H9 (cell line): ENCODE results near the gene RORC. TPM values are rescaled to one million over a fixed set of nuclear protein-coding genes. Genes with fewer than 3 reads are reported as not detected.

Experiments used
- DNase-seq: peaks from one replicate; pipeline ENCODE4 v3.0.0-alpha.2; 2017
- H2AFZ ChIP-seq: one replicate; pipeline ENCODE4 v1.6.1; 2013; ENCODE audit warnings: mild to moderate bottlenecking, low read length, control low read depth, moderate library complexity
- H2AK5ac ChIP-seq: 2 replicates; pipeline ENCODE4 v1.6.1; 2013; ENCODE audit warnings: low read length, control low read depth, mixed read lengths; ENCODE audit not compliant: insufficient read length
- H2BK120ac ChIP-seq: one replicate; pipeline ENCODE4 v1.6.1; 2013; ENCODE audit warnings: low read depth, mild to moderate bottlenecking, low read length, control low read depth, inconsistent platforms; ENCODE audit not compliant: poor library complexity, severe bottlenecking
- H2BK12ac ChIP-seq: 2 replicates; pipeline ENCODE4 v1.6.1; 2013; ENCODE audit warnings: low read length, control low read depth, mixed read lengths, low read depth; ENCODE audit not compliant: insufficient read length
- H2BK15ac ChIP-seq: 2 replicates; pipeline ENCODE4 v1.6.1; 2013; ENCODE audit warnings: low read depth, low read length, control low read depth
- H2BK20ac ChIP-seq: one replicate; pipeline ENCODE4 v1.6.1; 2013; ENCODE audit warnings: low read depth, mild to moderate bottlenecking, low read length, control low read depth, inconsistent platforms; ENCODE audit not compliant: poor library complexity, severe bottlenecking
- H2BK5ac ChIP-seq: 2 replicates; pipeline ENCODE4 v1.6.1; 2013; ENCODE audit warnings: low read length, control low read depth, mixed read lengths; ENCODE audit not compliant: insufficient read length
- H3K14ac ChIP-seq: 2 replicates; pipeline ENCODE4 v1.6.1; 2013; ENCODE audit warnings: low read length, control low read depth; ENCODE audit not compliant: insufficient read depth
- H3K18ac ChIP-seq: 2 replicates; pipeline ENCODE4 v1.6.1; 2013; ENCODE audit warnings: low read depth, mild to moderate bottlenecking, mixed read lengths, low read length, control low read depth; ENCODE audit not compliant: insufficient read length
- H3K23ac ChIP-seq: 2 replicates; pipeline ENCODE4 v1.6.1; 2013; ENCODE audit warnings: low read length, control low read depth, mixed read lengths, low read depth; ENCODE audit not compliant: insufficient read length
- H3K23me2 ChIP-seq: 2 replicates; pipeline ENCODE4 v1.6.1; 2013; ENCODE audit warnings: low read depth, mild to moderate bottlenecking, mixed read lengths, low read length, control low read depth; ENCODE audit not compliant: insufficient read length, poor library complexity, severe bottlenecking
- H3K27ac ChIP-seq: 2 replicates; pipeline ENCODE4 v1.5.1; 2013; ENCODE audit warnings: low read length, control low read depth, mixed read lengths, low read depth; ENCODE audit not compliant: insufficient read length
- H3K27me3 ChIP-seq: 2 replicates; pipeline ENCODE4 v1.6.1; 2013; ENCODE audit warnings: low read length, control low read depth, inconsistent platforms; ENCODE audit not compliant: insufficient read depth
- H3K4ac ChIP-seq: 2 replicates; pipeline ENCODE4 v1.6.1; 2013; ENCODE audit warnings: low read depth, mild to moderate bottlenecking, control low read depth, inconsistent platforms, low read length, moderate library complexity
- H3K4me1 ChIP-seq: 2 replicates; pipeline ENCODE4 v1.6.1; 2013; ENCODE audit warnings: low read length, control low read depth, inconsistent platforms; ENCODE audit not compliant: insufficient read depth
- H3K4me2 ChIP-seq: 2 replicates; pipeline ENCODE4 v1.6.1; 2013; ENCODE audit warnings: low read length, control low read depth, mixed read lengths; ENCODE audit not compliant: insufficient read length, insufficient read depth
- H3K56ac ChIP-seq: 2 replicates; pipeline ENCODE4 v1.6.1; 2013; ENCODE audit warnings: low read depth, mild to moderate bottlenecking, mixed read lengths, low read length, control low read depth; ENCODE audit not compliant: insufficient read length
- H3K79me1 ChIP-seq: 2 replicates; pipeline ENCODE4 v1.6.1; 2013; ENCODE audit warnings: low read depth, mild to moderate bottlenecking, moderate library complexity, low read length, control low read depth, inconsistent platforms; ENCODE audit not compliant: insufficient read depth, poor library complexity, severe bottlenecking
- H3K79me2 ChIP-seq: 2 replicates; pipeline ENCODE4 v1.6.1; 2013; ENCODE audit warnings: low read length, control low read depth, inconsistent platforms; ENCODE audit not compliant: insufficient read depth
- H3K9ac ChIP-seq: 2 replicates; pipeline ENCODE4 v1.6.1; 2013; ENCODE audit warnings: low read length, control low read depth, mixed read lengths; ENCODE audit not compliant: insufficient read length; ENCODE audit errors: extremely low read depth
- H3K9me3 ChIP-seq: one replicate; pipeline ENCODE4 v1.6.1; 2013; ENCODE audit warnings: low read depth, low read length, inconsistent platforms; ENCODE audit not compliant: control insufficient read depth
- H3T11ph ChIP-seq: one replicate; pipeline ENCODE4 v1.6.1; 2013; ENCODE audit warnings: mild to moderate bottlenecking, low read length, control low read depth, inconsistent platforms
- H4K20me1 ChIP-seq: one replicate; pipeline ENCODE4 v1.6.1; 2013; ENCODE audit not compliant: control insufficient read depth, insufficient read length, insufficient read depth
- H4K5ac ChIP-seq: 2 replicates; pipeline ENCODE4 v1.6.1; 2013; ENCODE audit warnings: low read depth, mild to moderate bottlenecking, mixed read lengths, low read length, control low read depth; ENCODE audit not compliant: insufficient read length
- H4K8ac ChIP-seq: replicated peaks from 2 replicates; pipeline ENCODE4 v1.6.1; 2013; ENCODE audit warnings: low read length, control low read depth, mixed read lengths, low read depth; ENCODE audit not compliant: insufficient read length
- H4K91ac ChIP-seq: 2 replicates; pipeline ENCODE4 v1.6.1; 2013; ENCODE audit warnings: low read depth, mild to moderate bottlenecking, moderate library complexity, mixed read lengths, low read length, control low read depth; ENCODE audit not compliant: insufficient read length
- H3K27ac Mint-ChIP-seq, 3 experiments: 2 replicates in 2 of 3; 3 replicates in 1 of 3; pipeline ENCODE4 v1.8.0; 2020 to 2021; ENCODE audit warnings: mixed read lengths in 3 of 3, mild to moderate bottlenecking in 1 of 3, moderate library complexity in 1 of 3
- H3K27me3 Mint-ChIP-seq: 2 replicates; pipeline ENCODE4 v1.8.0; 2021; ENCODE audit warnings: low read depth, mild to moderate bottlenecking, moderate library complexity, mixed read lengths
- H3K36me3 Mint-ChIP-seq, 3 experiments: 2 replicates in 2 of 3; 3 replicates in 1 of 3; pipeline ENCODE4 v1.8.0; 2020 to 2021; ENCODE audit warnings: low read depth in 3 of 3, mixed read lengths in 3 of 3; ENCODE audit not compliant: insufficient read depth in 1 of 3
- H3K4me1 Mint-ChIP-seq, 2 experiments: 2 replicates each; pipeline ENCODE4 v1.8.0; 2020; ENCODE audit warnings: mixed read lengths in 2 of 2
- H3K4me3 Mint-ChIP-seq, 2 experiments: 2 replicates in 1 of 2; 3 replicates in 1 of 2; pipeline ENCODE4 v1.8.0; 2020 to 2021; ENCODE audit warnings: mild to moderate bottlenecking in 2 of 2, mixed read lengths in 2 of 2, moderate library complexity in 1 of 2
- H3K9me3 Mint-ChIP-seq, 2 experiments: 2 replicates in 1 of 2; 3 replicates in 1 of 2; pipeline ENCODE4 v1.8.0; 2020; ENCODE audit warnings: mild to moderate bottlenecking in 2 of 2, mixed read lengths in 2 of 2, moderate library complexity in 1 of 2
- CTCF ChIP-seq: fragments of 200-600 bp; sonication (generic); conservative IDR thresholded peaks from 3 replicates; pipeline ENCODE4 v1.8.0; 2021; ENCODE audit warnings: antibody characterized with exemption, mild to moderate bottlenecking
- WGBS: extraction: QIAGEN DNeasy Blood & Tissue Kit; methylation state at CpG from one replicate; pipeline ENCODE4 v1.1.7; 2013; ENCODE audit warnings: missing lambda C conversion rate, low lambda C conversion rate, mixed read lengths; ENCODE audit not compliant: insufficient read length; ENCODE audit errors: extremely low coverage; 5-methylcytosine and 5-hydroxymethylcytosine counted together
- total RNA-seq: library from RNA; stranded (reverse); gene quantifications from 2 replicates; pipeline ENCODE4 v1.2.1, GENCODE V29; 2021

RORC gene
- total RNA-seq, 1 experiment from 2014 or later = 0.52 TPM

- H2AFZ ChIP-seq = no peak overlapping the region
- H3K4me1 Mint-ChIP-seq = peaks cover 22 to 24% of the 10 kb centered on the region in 2 experiments
- no peak overlapping the region for H3K14ac ChIP-seq
- no peak overlapping the region for H2BK15ac ChIP-seq
- WGBS = no CpG with 5 or more reads among the region's 12 CpGs
- no peak overlapping the region for H3K4ac ChIP-seq
- no peak overlapping the region for H3K4me3 Mint-ChIP-seq
- no peak overlapping the region for H3K18ac ChIP-seq
- H3K9ac ChIP-seq = no peak overlapping the region
- no peaks in the 10 kb centered on the region for H3K27me3 ChIP-seq
- no peaks in the 10 kb centered on the region for H3K9me3 Mint-ChIP-seq
- H3K23me2 ChIP-seq = no peaks in the 10 kb centered on the region
- H3K27me3 Mint-ChIP-seq = peaks cover 5% of the 10 kb centered on the region; the same call in 1 of the 2 replicates
- H3K27ac ChIP-seq = no peak overlapping the region
- no peak for DNase-seq
- no peak overlapping the region for H3K23ac ChIP-seq
- no peak overlapping the region for H3K56ac ChIP-seq
- H3K79me2 ChIP-seq = no peaks in the 10 kb centered on the region
- H3K36me3 Mint-ChIP-seq = no peaks in the 10 kb centered on the region
- H2BK5ac ChIP-seq = no peak overlapping the region
- H3K79me1 ChIP-seq = no peaks in the 10 kb centered on the region
- no peak overlapping the region for H2BK12ac ChIP-seq
- no peak overlapping the region for H3K4me2 ChIP-seq
- H4K20me1 ChIP-seq = no peaks in the 10 kb centered on the region
- H4K91ac ChIP-seq = no peak overlapping the region
- H3K9me3 ChIP-seq = no peaks in the 10 kb centered on the region
- no peak overlapping the region for H3T11ph ChIP-seq
- no peak overlapping the region for H4K8ac ChIP-seq
- no peak overlapping the region for H2BK120ac ChIP-seq
- H4K5ac ChIP-seq = no peak overlapping the region
- H2AK5ac ChIP-seq = no peak overlapping the region
- no peak overlapping the region for H3K27ac Mint-ChIP-seq
- no peaks in the 10 kb centered on the region; the same call in 1 of the 2 replicates for H3K4me1 ChIP-seq
- no peak overlapping the region for H2BK20ac ChIP-seq
- no peak for TF ChIP-seq CTCF
These were observed 18.2 kb downstream of the RORC start for GRCh38 chr1:151813271-151813977.
